Measurements from ENCODE around the gene FTO. TPM values are rescaled to one million over a fixed set of nuclear protein-coding genes. Genes with fewer than 3 reads are reported as not detected.

FTO gene
- total RNA-seq, 4 donors from 2014 or later, result 125 to 182 (median 164) TPM

DNA sequence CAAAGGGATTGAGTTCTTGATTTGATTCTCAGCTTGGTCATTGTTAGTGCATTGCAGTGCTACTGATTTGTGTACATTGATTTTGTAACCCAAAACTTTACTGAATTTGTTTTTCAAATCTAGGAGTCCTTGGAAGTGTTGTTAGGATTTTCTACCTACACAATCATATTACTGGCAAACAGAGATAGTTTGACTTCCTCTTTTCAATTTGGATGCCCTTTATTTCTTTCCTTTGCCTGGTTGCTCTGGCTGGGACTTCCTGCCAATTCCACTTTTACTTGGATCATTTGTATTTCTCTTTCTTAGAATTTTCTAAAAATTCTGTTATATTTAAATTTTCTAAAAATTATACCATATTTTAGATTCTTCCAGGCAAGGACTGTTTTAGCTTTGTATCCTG is 151.1 kb downstream of the FTO start:
- DNase-seq, result no peak
- H3K27ac ChIP-seq, result no peak overlapping the region
- intact Hi-C loops (cut with DNase I), result no loop called here
- peaks cover 0 to 4% of the 10 kb centered on the region in 2 donors for H3K4me1 ChIP-seq
- TF ChIP-seq CTCF (IDR thresholded peaks at IDR 0.05) (no peak), POLR2A (IDR thresholded peaks at IDR 0.05) (no peak)
- H3K9me3 ChIP-seq, result no peaks in the 10 kb centered on the region
- H3K36me3 ChIP-seq, result no peaks in the 10 kb centered on the region
- H3K4me3 ChIP-seq (replicated peaks in 1 of 3), result no peak overlapping the region
- no peaks in the 10 kb centered on the region for H3K27me3 ChIP-seq

DNA sequence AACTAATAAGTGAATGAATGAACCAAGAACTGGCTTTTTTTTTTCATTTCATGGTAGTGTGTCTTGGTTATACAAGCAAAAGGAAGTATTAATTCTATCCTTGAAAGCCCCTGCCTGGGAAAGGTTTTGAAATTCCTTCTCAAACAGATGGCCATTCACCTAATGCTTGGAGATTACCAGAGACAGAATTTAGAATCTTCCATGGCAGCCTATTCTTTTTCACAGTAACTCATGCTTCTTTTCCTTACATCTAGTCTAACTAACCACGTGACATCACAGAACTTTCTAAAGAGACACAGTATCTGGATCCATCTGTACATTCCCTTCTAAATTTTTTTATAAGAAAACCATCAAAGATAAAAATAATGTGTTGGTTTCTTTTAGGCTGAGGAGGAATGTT is 151.6 kb downstream of the FTO start:
- no peak for DNase-seq
- H3K27ac ChIP-seq, result no peak overlapping the region
- no peaks in the 10 kb centered on the region for H3K4me1 ChIP-seq
- H3K9me3 ChIP-seq, result no peaks in the 10 kb centered on the region
- no peaks in the 10 kb centered on the region for H3K27me3 ChIP-seq
- TF ChIP-seq CTCF (IDR thresholded peaks at IDR 0.05) (no peak), POLR2A (IDR thresholded peaks at IDR 0.05) (no peak)
- no peaks in the 10 kb centered on the region for H3K36me3 ChIP-seq
- intact Hi-C loops (cut with DNase I), result no loop called here
- WGBS, 2 donors, result 95 to 100% methylated on average over 1 of the region's 1 CpG
- no peak overlapping the region for H3K4me3 ChIP-seq (replicated peaks in 1 of 3)

DNA sequence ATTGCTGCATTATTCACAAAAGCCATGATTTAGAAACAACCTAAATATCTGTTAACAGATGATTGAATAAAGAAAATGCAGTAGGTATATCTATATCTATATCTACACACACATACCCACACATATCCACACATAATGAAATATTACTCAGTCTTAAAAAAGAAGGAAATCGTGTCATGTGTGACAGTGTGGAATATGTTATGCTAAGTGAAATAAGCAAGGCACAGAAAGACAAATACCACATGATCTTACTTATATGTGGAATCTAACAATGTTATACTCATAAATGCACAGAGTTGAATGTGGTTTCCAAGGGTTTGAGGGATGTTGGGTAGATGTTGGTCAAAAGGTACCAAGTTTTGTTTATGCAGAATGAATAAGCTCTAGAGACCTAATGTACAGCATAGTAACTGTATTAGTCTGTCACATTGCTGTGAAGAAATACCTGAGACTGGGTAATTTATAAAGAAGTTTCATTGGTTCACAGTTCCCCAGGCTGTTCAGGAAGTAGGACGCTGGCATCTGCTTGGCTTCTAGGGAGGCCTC is 156.1 kb downstream of the FTO start:
- no peak for DNase-seq
- Histone ChIP-seq H3K9me3 (no peaks in the 10 kb centered on the region), H3K27me3 (no peaks in the 10 kb centered on the region), H3K36me3 (peaks cover 3 to 4% of the 10 kb centered on the region in 2 donors), H3K4me3 (replicated peaks in 1 of 3) (no peak overlapping the region), H3K4me1 (no peaks in the 10 kb centered on the region), H3K27ac (no peak overlapping the region)
- TF ChIP-seq CTCF (IDR thresholded peaks at IDR 0.05), result no peak
- TF ChIP-seq POLR2A (IDR thresholded peaks at IDR 0.05), result no peak
- intact Hi-C loops (cut with DNase I), result no loop called here
- WGBS, 2 donors, result 94% methylated on average over 2 of the region's 2 CpGs

DNA sequence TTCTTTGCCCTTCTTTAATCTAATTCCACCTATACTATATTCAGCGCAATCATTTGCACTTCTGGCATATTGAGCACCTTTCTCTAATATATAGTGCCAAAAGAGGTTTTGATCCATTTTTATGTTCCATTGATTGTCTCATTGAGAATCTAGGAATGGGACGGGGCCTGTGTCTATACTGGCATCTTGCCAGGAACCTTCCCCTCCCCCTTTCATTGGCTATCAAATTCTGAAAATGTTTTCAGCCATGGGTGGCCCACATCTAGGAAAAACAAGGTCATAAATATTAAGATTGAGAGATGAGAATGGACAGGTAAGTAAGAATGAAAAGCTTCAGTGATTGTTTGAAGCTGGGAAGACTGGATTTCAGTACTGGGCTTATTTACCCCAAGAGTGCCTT is 159.9 kb downstream of the FTO start:
- TF ChIP-seq POLR2A (IDR thresholded peaks at IDR 0.05), result no peak
- no peak for TF ChIP-seq CTCF (IDR thresholded peaks at IDR 0.05)
- no peak for DNase-seq
- H3K36me3 ChIP-seq, result peaks cover 3 to 4% of the 10 kb centered on the region in 2 donors
- no peaks in the 10 kb centered on the region for H3K9me3 ChIP-seq
- intact Hi-C loops (cut with DNase I), result no loop called here
- WGBS, 2 donors, result 97 to 99% methylated on average over 2 of the region's 2 CpGs
- no peak overlapping the region for H3K27ac ChIP-seq
- H3K4me3 ChIP-seq (replicated peaks in 1 of 3), result no peak overlapping the region
- H3K27me3 ChIP-seq, result no peaks in the 10 kb centered on the region
- peaks cover 0 to 3% of the 10 kb centered on the region in 2 donors for H3K4me1 ChIP-seq

DNA sequence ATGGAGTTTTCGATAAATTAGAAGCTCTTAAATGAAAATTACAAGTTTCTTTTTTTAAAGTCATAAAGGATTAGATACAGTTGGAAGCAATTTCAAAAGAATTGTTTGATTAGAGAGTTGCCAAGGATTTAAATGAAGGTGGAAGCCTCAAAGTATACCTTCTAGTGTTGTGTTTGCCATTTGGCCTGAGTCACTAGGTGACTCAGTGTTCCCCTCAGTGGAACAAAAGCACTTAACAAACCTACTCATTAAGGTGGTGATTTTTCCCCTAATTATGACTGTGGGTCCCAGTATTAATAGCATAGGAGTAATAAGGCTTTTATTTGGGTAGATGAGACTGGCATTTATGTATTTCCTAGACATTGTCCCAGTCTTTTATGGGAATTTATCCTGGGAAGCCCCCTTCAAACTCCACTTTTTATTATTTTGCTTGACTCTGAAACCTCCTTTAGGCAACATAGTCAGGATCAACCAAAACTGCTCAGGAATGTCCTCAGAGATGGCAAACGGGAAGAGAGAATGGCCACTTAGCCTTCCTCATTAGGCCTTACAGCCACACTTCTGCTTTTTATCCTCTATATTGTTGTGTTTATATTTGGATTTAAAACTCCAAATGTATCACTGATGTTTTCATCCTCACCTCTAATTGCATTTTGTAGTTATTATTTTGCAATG is 161.0 kb downstream of the FTO start:
- Histone ChIP-seq H3K4me3 (replicated peaks in 1 of 3) (no peak overlapping the region), H3K27ac (no peak overlapping the region), H3K36me3 (peaks cover 3 to 4% of the 10 kb centered on the region in 2 donors), H3K27me3 (no peaks in the 10 kb centered on the region), H3K4me1 (peaks cover 0 to 3% of the 10 kb centered on the region in 2 donors), H3K9me3 (no peaks in the 10 kb centered on the region)
- TF ChIP-seq POLR2A (IDR thresholded peaks at IDR 0.05), result no peak
- no peak for TF ChIP-seq CTCF (IDR thresholded peaks at IDR 0.05)
- intact Hi-C loops (cut with DNase I), result no loop called here
- DNase-seq, result no peak
- 94 to 95% methylated on average over 2 of the region's 2 CpGs for WGBS, 2 donors

Data from thyroid gland (tissue), 4 donors.